A549 (cell line): ENCODE measurements around the gene SETBP1. TPM values are rescaled to one million over a fixed set of nuclear protein-coding genes. Genes with fewer than 3 reads are reported as not detected.

Source experiments
- ATAC-seq, 2 experiments: fragments of 200-7000 bp in 1 of 2; fragments of >200 bp in 1 of 2; cut with Nextera tagmentation in 1 of 2; cut with Tn5 transposase in 1 of 2; 3 replicates each; pipeline versions ENCODE4 v1.8.0 to v1.9.1; 2018 to 2020; ENCODE audit warnings: mild to moderate bottlenecking in 1 of 2, moderate library complexity in 1 of 2
- CTCF ChIA-PET: fragments of 300-600 bp; sonication (Branson Sonifier 250); formaldehyde crosslinking; extraction: SDS; loops from one replicate; lab custom pipeline; 2021; ENCODE audit warnings: antibody characterized with exemption, inconsistent platforms; lab: Yijun Ruan, JAX
- POLR2A ChIA-PET: fragments of 350-600 bp; formaldehyde crosslinking; extraction: SDS; loops from one replicate; lab custom pipeline; 2021; ENCODE audit warnings: antibody characterized with exemption, inconsistent platforms; lab: Yijun Ruan, JAX
- DNase-seq, 2 experiments: peaks; one replicate each; pipeline versions ENCODE4 v3.0.0 to v3.0.0-alpha.2; 2011 to 2016; ENCODE audit warnings: low read depth in 1 of 2, low spot score in 1 of 2
- FAIRE-seq: peaks from 2 replicates; lab custom pipeline; 2011; peaks lifted over from hg19 to GRCh38; lab: Jason Lieb, UNC
- H3K27ac ChIP-seq, 2 experiments: fragments of >200 bp; sonication (Bioruptor Twin); formaldehyde crosslinking; 3 replicates each; pipeline ENCODE4 v1.5.1; 2016 to 2017
- H3K4me1 ChIP-seq: fragments of >200 bp; sonication (Bioruptor Twin); formaldehyde crosslinking; 3 replicates; pipeline ENCODE4 v1.6.1; 2016
- H3K4me2 ChIP-seq: fragments of >200 bp; sonication (Bioruptor Twin); formaldehyde crosslinking; 3 replicates; pipeline ENCODE4 v1.6.1; 2016
- H3K4me3 ChIP-seq: fragments of >200 bp; sonication (Bioruptor Twin); formaldehyde crosslinking; 3 replicates; pipeline ENCODE4 v1.5.1; 2016
- H3K9me3 ChIP-seq: fragments of >200 bp; sonication (Bioruptor Twin); formaldehyde crosslinking; 3 replicates; pipeline ENCODE4 v1.6.1; 2016
- ATOH8 ChIP-seq: fragments of 250-450 bp; sonication (Bioruptor Pico); IDR thresholded peaks from 2 replicates; pipeline ENCODE4 v1.5.0; 2020; ENCODE audit warnings: low read depth, mild to moderate bottlenecking, moderate library complexity
- BCL3 ChIP-seq: fragments of >200 bp; sonication (Bioruptor Twin); formaldehyde crosslinking; IDR thresholded peaks from 3 replicates; pipeline ENCODE4 v1.6.1; 2016
- CEBPB ChIP-seq, 2 experiments: fragments of >200 bp in 1 of 2; sonication (Bioruptor Twin) in 1 of 2; formaldehyde crosslinking in 1 of 2; IDR thresholded peaks; 2 replicates each; pipeline ENCODE4 v1.6.1; 2012 to 2016
- CTCF ChIP-seq: fragments of >200 bp; sonication (Bioruptor Twin); formaldehyde crosslinking; IDR thresholded peaks from 3 replicates; pipeline ENCODE4 v1.5.1; 2016
- E2F6 ChIP-seq: IDR thresholded peaks from 2 replicates; pipeline ENCODE4 v1.6.1; 2012; ENCODE audit warnings: low read depth, borderline replicate concordance
- EHF ChIP-seq: fragments of 250-450 bp; sonication (Bioruptor Pico); IDR thresholded peaks from 2 replicates; pipeline ENCODE4 v1.5.0; 2020; ENCODE audit warnings: mild to moderate bottlenecking
- EHMT2 ChIP-seq: fragments of 200-600 bp; sonication (generic); IDR thresholded peaks from 2 replicates; pipeline ENCODE4 v1.6.1; 2016; ENCODE audit warnings: antibody characterized with exemption, low read depth, mild to moderate bottlenecking, moderate library complexity
- ELK1 ChIP-seq: fragments of 150-350 bp; IDR thresholded peaks from 2 replicates; pipeline ENCODE4 v1.6.1; 2014; ENCODE audit warnings: low read depth, mild to moderate bottlenecking, low read length
- EP300 ChIP-seq, 2 experiments: fragments of >200 bp; sonication (Bioruptor Twin); formaldehyde crosslinking; IDR thresholded peaks; 2 replicates in 1 of 2; 3 replicates in 1 of 2; pipeline ENCODE4 v1.6.1; 2016 to 2017
- FOSB ChIP-seq: fragments of 250-450 bp; sonication (Bioruptor Pico); IDR thresholded peaks from 2 replicates; pipeline ENCODE4 v1.5.0; 2020; ENCODE audit warnings: mild to moderate bottlenecking, moderate library complexity
- HES2 ChIP-seq: fragments of >200 bp; sonication (Bioruptor Twin); formaldehyde crosslinking; IDR thresholded peaks from 2 replicates; pipeline ENCODE4 v1.6.1; 2016
- HEYL ChIP-seq: fragments of 250-450 bp; sonication (Bioruptor Pico); IDR thresholded peaks from 2 replicates; pipeline ENCODE4 v1.8.0; 2021; ENCODE audit warnings: mild to moderate bottlenecking, moderate library complexity
- JUNB ChIP-seq: fragments of >200 bp; sonication (Bioruptor Twin); formaldehyde crosslinking; IDR thresholded peaks from 2 replicates; pipeline ENCODE4 v1.6.1; 2016
- MAFK ChIP-seq: fragments of 450-650 bp; IDR thresholded peaks from 2 replicates; pipeline ENCODE4 v1.6.1; 2014; ENCODE audit not compliant: partially characterized antibody
- MAX ChIP-seq: IDR thresholded peaks from 2 replicates; pipeline ENCODE4 v1.6.1; 2012
- NPAS2 ChIP-seq: fragments of 250-450 bp; sonication (Bioruptor Pico); IDR thresholded peaks from 2 replicates; pipeline ENCODE4 v1.8.0; 2022; ENCODE audit warnings: mild to moderate bottlenecking, moderate library complexity, borderline replicate concordance
- PBX3 ChIP-seq: IDR thresholded peaks from 2 replicates; pipeline ENCODE4 v1.6.1; 2012
- PHF8 ChIP-seq: fragments of 200-600 bp; sonication (generic); IDR thresholded peaks from 2 replicates; pipeline ENCODE4 v1.6.1; 2016; ENCODE audit warnings: low read depth, mild to moderate bottlenecking, antibody characterized with exemption, moderate library complexity, borderline replicate concordance
- POLR2A ChIP-seq: IDR thresholded peaks from 2 replicates; pipeline ENCODE4 v1.6.1; 2012; ENCODE audit warnings: mild to moderate bottlenecking, low read length
- RAD21 ChIP-seq, 2 experiments: fragments of >200 bp in 1 of 2; sonication (Bioruptor Twin) in 1 of 2; formaldehyde crosslinking in 1 of 2; IDR thresholded peaks in 1 of 2; conservative IDR thresholded peaks in 1 of 2; 2 replicates in 1 of 2; 3 replicates in 1 of 2; pipeline ENCODE4 v1.6.1; 2012 to 2018; ENCODE audit warnings: inconsistent platforms in 1 of 2
- RCOR1 ChIP-seq: fragments of 150-350 bp; IDR thresholded peaks from 2 replicates; pipeline ENCODE4 v1.6.1; 2014; ENCODE audit warnings: antibody characterized with exemption, low read length, low read depth
- RFX5 ChIP-seq: fragments of 450-650 bp; IDR thresholded peaks from 2 replicates; pipeline ENCODE4 v1.7.1; 2014; ENCODE audit warnings: antibody characterized with exemption, mild to moderate bottlenecking, moderate library complexity
- RNF2 ChIP-seq: fragments of 200-600 bp; sonication (generic); IDR thresholded peaks from 2 replicates; pipeline ENCODE4 v1.6.1; 2016; ENCODE audit warnings: low read depth, mild to moderate bottlenecking, antibody characterized with exemption, moderate library complexity, borderline replicate concordance
- SMC3 ChIP-seq: fragments of >200 bp; sonication (Bioruptor Twin); formaldehyde crosslinking; IDR thresholded peaks from 3 replicates; pipeline ENCODE4 v1.6.1; 2018; ENCODE audit warnings: inconsistent platforms
- SREBF2 ChIP-seq: fragments of 450-650 bp; IDR thresholded peaks from 2 replicates; pipeline ENCODE4 v1.6.1; 2014; ENCODE audit warnings: mild to moderate bottlenecking, moderate library complexity
- TP53 ChIP-seq: fragments of 250-450 bp; sonication (Bioruptor Pico); IDR thresholded peaks from 2 replicates; pipeline ENCODE4 v1.5.0; 2021; ENCODE audit warnings: mild to moderate bottlenecking, moderate library complexity
- USF2 ChIP-seq: fragments of 450-650 bp; IDR thresholded peaks from 2 replicates; pipeline ENCODE4 v1.6.1; 2014; ENCODE audit warnings: antibody characterized with exemption
- WGBS: methylation state at CpG from one replicate; pipeline ENCODE4 v1.1.6; 2017; ENCODE audit errors: missing lambda C conversion rate; 5-methylcytosine and 5-hydroxymethylcytosine counted together
- polyA plus RNA-seq, 4 experiments: library from polyadenylated mRNA; depleted of rRNA in 3 of 4; stranded (reverse); fragments of >200 nt; fragmentation: RNase III in 1 of 4; extraction: RNeasy Plus Mini Kit Qiagen cat#74134 plus additional on column Dnase treatment in 1 of 4; gene quantifications; 2 replicates in 3 of 4; 3 replicates in 1 of 4; pipeline ENCODE4 v1.2.3, GENCODE V29; 2011 to 2017

SETBP1 gene
- polyA plus RNA-seq, 2 of the 4 experiments (the other 2 are of a cell fraction), result 0.50 to 1.9 TPM

GRCh38 chr18:44918142-44918476 lies 237.4 kb downstream of the SETBP1 start:
- Histone ChIP-seq H3K27ac (no peak overlapping the region), H3K4me3 (no peak overlapping the region), H3K4me1 (no peaks in the 10 kb centered on the region), H3K4me2 (no peak overlapping the region), H3K9me3 (no peaks in the 10 kb centered on the region)
- no peak for TF ChIP-seq FOSB (CRISPR knock-in tag)
- no peak for TF ChIP-seq HEYL
- no peak for TF ChIP-seq EP300 (IDR thresholded peaks at IDR 0.05)
- no peak for TF ChIP-seq MAFK
- TF ChIP-seq SREBF2, result no peak
- no peak for TF ChIP-seq POLR2A
- TF ChIP-seq BCL3, result no peak
- no peak for TF ChIP-seq CEBPB (IDR thresholded peaks at IDR 0.05)
- TF ChIP-seq RNF2, result no peak
- no peak for TF ChIP-seq E2F6
- TF ChIP-seq EHMT2, result no peak
- no peak for TF ChIP-seq HES2
- no peak for TF ChIP-seq EHF
- TF ChIP-seq PBX3, result no peak
- TF ChIP-seq RAD21 (conservative IDR thresholded peaks at IDR 0.05 in 1 of 2, IDR thresholded peaks at IDR 0.05 in 1 of 2), result no peak
- no peak for TF ChIP-seq JUNB
- TF ChIP-seq TP53 (CRISPR knock-in tag), result no peak
- ATAC-seq (no peak), DNase-seq (no peak), FAIRE-seq (no peak)
- WGBS, result 67% methylated on average over 3 of the region's 4 CpGs
- ChIA-PET POLR2A (no interaction called here), CTCF (no interaction called here)

- FAIRE-seq, result no peak
- CTCF ChIA-PET, result no interaction called here
- H3K4me3 ChIP-seq, result no peak overlapping the region
- TF ChIP-seq MAX (no peak), ELK1 (no peak), PHF8 (no peak), RFX5 (no peak), USF2 (no peak), SMC3 (no peak), RCOR1 (no peak), HES2 (no peak), ATOH8 (CRISPR knock-in tag) (no peak), CTCF (no peak), NPAS2 (no peak)
- TF ChIP-seq, all 56 proteins: peak for 0
- Histone ChIP-seq H3K27ac (no peak overlapping the region), H3K4me1 (no peaks in the 10 kb centered on the region), H3K9me3 (no peaks in the 10 kb centered on the region), H3K4me2 (no peak overlapping the region)
- POLR2A ChIA-PET, result no interaction called here
- no peak for ATAC-seq
- DNase-seq, result no peak
- WGBS, result 62% methylated on average over 4 of the region's 4 CpGs
These were observed 239.8 kb downstream of the SETBP1 start for GRCh38 chr18:44920441-44920840.
